HG03045 (cell line): Measurements from ENCODE around the gene TEX22.
A peak's percentile ranks its signal among the peaks of the same experiment; 100 is the strongest.
"Not testable (repeated sequence)": the region's sequence is repeated elsewhere in the genome, so short reads cannot be mapped to it uniquely, and the experiment has no call there.

Experiments used
- ATAC-seq: cut with Tn5 transposase; IDR thresholded peaks from one replicate; pipeline ENCODE4 v1.9.1; 2021; ENCODE audit warnings: mild to moderate bottlenecking, moderate library complexity; ENCODE audit not compliant: unreplicated experiment

The TEX22 gene, protein sequence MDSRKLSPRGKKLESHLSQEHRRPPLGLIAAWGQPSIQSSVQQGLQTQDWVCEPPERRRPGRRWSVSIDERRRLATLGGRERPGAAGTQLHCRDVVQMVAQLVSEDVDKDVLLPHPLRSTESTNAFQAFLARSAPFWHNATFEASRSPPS

DNA sequence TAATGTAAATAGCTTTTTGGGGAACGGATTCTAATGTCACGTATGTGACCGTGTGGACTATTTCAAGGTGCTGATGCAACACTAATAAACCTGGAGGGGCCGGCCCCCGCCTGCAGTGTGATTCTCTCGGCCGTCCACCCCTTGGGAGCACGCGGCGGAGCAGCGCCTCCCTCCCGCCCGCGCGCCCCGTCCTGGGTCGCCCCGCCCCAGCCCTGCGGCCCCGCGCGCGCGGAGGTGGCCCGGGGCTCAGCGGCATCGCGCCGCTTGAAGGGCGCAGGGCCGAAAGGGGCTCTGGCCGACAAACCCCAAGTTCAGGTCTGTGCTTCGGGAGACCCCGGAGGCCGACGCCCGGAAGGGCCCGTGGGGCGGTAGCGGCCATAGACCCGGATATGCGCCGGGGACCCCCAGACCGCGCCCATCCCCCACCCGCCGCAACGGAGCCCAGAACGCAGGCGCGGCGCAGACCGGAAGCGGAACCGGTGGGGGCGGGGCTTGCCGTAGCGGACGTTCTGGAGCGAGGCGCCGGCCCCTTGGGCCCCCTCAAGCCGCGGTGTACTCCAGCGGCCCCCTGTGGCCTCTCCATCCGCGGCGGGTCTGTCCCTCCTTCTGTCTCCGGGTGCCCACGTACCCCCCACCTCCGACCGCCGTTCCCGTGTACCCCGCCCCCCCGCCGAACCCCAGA, at the start of gene TEX22:
Gene TEX22 (plus strand): TSS at position 495 of the 682 bp plus-strand sequence. CDS start 803 bp downstream, outside the sequence.
- ATAC-seq = peak; percentile 76

DNA sequence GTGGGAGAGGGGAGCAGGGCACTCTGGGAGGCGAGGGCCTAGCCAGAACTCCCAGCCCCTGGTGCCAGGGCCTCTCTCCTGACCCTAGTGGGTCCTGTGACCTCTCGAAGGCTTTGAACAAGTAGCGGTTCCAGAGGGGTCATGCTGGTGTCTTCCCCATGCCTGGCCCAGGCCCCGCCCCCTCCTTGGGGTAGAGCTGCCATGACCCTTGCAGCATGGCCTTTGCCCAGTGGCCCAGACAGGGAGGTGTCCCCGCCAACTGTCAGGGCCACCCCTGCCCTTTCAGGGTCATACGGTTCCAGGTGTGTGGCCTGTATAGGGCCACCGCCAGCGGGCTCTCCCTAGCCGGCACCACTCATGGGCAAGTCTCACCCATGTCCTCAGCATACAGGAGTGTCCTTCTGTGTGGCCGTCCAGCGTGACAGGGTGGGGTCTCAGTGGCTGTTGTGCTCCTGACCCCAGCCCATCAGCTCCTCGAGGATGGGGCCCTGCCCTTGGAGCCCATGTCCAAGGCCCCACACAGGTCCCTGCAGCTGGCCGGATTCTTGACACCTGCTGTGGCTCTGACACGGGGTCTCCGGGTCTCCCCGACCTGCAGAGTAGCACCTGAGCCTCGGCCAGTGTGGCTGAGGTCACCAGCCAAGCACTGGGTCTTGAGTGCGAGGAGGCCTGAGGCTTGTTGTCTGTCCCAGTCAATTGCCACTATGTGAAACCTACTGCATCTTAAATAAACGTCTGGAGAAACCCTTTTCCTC, 49.2 kb upstream of the TEX22 start:
- ATAC-seq = no peak

DNA sequence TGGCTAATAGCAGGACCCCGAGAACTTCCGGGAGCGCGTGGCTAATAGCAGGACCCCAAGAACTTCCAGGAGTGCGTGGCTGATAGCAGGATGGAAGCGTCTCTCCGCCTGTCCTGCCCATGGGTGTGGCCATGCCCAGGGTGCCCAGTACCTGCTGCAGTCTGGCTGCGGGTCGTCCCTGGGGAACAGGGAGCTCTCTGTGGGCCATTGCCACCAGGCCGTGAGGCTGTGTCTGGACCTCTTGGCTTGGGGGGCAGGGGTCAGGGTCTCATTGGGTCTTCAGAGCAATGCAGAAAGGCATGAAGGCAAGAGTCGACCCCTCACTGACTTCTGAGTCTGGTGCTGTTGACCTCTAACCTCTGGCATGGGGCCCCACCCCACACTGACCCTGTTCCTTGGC, 48.3 kb upstream of the TEX22 start:
- ATAC-seq = no peak

- no peak for ATAC-seq
Observed at GRCh38 chr14:105350450-105351244, 47.7 kb upstream of the TEX22 start.

- no peak for ATAC-seq
Observed at GRCh38 chr14:105351410-105351809, 46.9 kb upstream of the TEX22 start.

DNA sequence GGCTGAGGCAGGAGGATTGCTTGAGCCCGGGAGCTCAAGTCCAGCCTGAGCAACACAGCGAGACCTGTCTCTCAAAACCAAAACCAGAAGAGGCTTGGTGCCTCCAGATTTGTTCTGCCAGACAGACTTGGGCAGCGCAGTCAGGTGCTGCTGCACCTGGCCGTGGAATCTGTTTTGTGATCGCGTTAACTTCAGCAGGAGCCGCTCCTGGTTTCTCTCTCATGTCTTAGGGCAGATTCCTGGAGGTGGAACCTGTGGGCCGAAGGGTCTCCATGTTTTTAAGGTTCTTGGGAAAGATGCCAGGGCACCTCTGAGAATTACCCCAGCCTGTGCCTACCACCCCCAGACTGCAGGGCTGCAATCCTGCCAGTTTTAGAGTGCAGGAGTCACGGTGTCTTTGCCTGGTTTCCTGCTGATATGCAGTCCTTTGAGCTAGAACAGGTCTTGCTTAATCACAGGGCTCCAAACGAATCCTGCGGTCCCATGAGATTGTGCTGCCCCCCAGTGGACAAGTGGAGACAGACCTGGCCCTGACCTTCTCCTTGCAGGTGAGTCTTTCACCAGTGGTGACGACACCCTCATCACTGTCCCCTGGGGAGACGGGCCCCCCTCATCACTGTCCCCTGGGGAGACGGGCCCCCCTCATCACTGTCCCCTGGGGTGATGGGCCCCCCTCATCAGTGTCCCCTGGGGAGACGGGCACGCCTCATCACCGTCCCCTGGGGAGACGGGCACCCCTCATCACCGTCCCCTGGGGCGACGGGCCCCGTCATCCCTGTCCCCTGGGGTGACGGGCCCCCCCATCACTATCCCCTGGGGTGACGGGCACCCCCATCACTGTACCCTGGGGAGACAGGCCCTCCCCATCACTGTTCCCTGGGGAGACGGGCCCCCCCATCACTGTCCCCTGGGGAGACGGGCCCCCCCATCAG, 46.2 kb upstream of the TEX22 start:
- peak; percentile 50 for ATAC-seq

DNA sequence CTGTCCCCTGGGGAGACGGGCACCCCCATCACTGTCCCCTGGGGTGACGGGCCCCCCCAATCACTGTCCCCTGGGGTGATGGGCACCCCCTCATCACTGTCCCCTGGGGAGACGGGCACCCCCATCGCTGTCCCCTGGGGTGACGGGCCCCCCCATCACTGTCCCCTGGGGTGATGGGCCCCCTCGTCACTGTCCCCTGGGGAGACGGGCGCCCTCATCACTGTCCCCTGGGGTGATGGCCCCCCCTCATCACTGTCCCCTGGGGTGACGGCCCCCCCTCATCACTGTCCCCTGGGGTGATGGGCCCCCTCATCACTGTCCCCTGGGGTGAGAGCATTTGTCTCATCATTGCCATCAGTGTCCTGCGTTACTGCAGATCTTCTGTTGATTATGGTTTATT, 45.2 kb upstream of the TEX22 start:
- ATAC-seq = no peak

DNA sequence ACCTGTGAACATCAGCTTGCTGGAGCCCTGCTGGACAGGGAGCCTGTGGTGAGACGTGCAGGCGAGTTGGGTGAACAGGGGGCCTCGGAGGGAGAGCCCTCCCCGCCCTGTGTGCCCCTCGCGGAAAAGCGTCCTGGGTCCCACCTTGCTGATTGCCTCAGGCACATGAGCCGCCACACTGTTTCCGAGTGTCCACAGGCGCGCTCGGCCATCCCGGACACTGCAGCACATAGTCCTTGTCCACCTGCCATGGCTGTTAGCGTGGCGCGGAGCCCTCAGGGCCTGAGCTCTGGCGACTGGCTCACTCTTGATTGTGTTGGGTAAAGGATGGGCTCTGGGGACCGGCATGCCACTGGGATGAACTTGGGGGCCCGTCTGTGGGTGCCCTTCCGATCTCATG, 43.8 kb upstream of the TEX22 start:
- ATAC-seq = no peak

DNA sequence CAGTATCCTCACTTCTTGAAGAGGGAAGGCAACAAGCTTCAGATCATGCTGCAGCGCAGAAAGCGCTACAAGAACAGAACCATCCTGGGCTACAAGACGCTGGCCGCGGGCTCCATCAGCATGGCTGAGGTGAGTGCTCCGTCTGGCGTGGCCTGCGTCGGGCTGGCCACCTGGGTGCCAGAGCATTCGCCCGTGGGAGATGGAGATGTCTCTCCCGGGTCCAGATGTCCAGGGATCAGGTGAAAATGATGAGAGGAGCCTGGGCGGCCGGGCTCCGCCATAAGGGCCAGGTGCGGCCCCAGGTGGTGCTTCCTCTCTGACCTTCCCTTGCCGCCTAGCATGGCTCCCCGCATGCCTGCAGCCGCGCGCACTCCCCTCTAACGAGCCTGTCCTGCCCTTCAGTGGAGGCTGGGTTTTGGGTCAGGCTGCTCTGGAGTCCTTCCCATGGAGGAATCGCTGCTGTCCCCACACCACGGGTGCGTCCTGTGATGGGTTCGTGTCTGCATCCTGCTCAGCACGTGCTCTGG, 43.2 kb upstream of the TEX22 start:
- ATAC-seq = no peak

GRCh38 chr14:105355850-105356604, 42.3 kb upstream of the TEX22 start:
- ATAC-seq = no peak

DNA sequence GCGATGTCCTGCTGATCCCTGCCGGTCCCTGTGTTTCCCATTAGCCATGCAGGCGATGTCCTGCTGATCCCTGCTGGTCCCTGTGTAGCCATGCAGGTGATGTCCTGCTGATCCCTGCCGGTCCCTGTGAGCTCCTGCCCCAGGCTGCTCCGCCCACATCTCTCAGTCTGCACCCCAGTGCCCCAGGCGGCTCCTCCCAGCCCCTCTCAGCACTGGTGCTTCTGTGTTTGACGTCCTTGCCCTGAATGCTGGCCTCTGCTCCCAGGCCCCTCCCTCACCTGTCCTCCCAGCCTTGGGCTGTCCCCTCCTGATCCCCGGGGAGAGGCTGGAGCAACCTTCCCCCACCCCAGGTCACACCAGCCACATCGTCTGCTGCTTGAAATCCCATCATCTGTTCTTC, 41.4 kb upstream of the TEX22 start:
- ATAC-seq = no peak

GRCh38 chr14:105357626-105358025, 40.7 kb upstream of the TEX22 start:
- no peak for ATAC-seq

DNA sequence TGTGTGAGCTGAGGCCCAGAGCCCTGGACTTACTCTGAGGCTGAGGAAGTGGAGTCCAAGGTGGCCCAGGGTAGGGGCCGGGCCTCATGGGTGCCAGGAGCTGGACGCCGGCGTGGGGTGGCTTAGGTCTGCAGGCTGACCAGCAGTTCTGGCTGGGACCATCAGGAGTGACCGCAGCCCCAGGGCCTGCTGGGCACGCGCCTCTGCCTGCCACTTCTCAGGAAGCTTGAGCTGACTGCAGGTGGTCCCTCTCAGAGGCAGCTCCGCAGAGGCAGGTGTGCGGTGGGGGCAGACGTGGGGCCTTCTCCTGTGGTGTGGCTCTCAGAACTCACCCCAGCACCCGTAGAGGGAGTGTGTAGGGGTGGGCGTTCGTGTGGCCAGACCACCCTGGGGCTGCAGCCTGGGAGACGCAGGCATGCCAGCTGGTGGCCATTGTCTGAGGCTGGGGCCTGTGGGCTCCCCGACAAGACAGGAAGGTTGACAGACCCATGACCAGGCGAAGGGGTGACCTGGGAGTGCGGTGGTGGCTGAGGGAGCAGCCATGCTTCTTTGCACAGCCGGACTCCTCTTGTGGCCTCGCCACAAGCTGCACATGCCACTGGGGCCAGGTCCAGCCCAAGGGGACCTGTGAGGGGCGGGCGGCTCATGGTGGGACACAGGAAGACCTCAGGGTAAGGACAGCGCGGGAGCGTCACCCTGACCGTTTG, 40.0 kb upstream of the TEX22 start:
- no peak for ATAC-seq

- no peak for ATAC-seq
Observed at GRCh38 chr14:105358943-105359342, 39.4 kb upstream of the TEX22 start.

- not testable (repeated sequence) for ATAC-seq
Observed at GRCh38 chr14:105361412-105361811, 36.9 kb upstream of the TEX22 start.

- ATAC-seq = no peak
Observed at GRCh38 chr14:105363847-105364708, 34.3 kb upstream of the TEX22 start.

DNA sequence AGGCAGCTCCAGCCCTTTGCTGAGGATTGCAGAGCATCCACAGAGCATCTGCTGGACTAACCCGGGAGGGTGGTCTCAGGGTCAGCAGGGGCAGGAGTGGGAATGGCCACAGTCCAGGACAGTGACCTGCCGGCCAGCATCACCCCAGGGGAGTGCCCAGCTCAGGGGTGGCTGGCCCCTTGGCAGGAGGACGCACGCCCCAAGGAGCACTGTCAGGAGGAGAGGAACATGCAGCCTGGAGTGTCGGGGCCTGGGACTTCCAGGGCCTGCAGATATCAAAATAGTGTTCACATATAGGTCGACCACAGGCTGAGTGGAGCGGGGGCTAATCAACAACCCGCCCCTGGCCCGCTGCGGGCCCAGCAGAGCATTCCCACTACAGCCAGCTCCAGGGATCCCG, 33.2 kb upstream of the TEX22 start:
- no peak for ATAC-seq

DNA sequence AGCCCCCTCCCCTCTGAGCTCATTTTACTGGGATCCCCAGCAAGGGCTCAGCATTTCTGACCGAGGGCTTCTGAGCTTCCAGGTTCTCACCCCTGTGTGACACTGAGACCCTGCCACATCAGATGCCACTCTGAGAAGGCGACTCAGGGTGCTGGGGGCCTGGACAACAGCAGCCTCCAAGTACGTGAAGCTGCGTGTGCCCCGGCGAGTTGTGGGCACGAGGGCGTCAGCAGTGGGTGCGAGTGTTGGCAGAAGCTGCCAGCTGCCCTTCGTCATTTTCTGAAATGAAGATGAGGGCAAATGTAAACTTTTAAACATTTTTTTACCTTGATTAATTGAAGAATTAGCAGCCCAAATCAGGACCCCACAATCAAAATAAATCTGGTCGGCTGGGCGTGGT, 32.7 kb upstream of the TEX22 start:
- no peak for ATAC-seq
